Measurements from ENCODE around the gene MET.

The MET gene

GRCh38 chr7:116832692-116833091 lies 160.7 kb downstream of the MET start:
- Mint-ChIP-seq H3K4me3 (no peak overlapping the region), H3K9me3 (no peaks in the 10 kb centered on the region), H3K36me3 (ENCODE audit: low read depth) (no peaks in the 10 kb centered on the region), H3K4me1 (ENCODE audit: low read depth) (no peaks in the 10 kb centered on the region), H3K27me3 (ENCODE audit: low read depth) (peaks cover 2% of the 10 kb centered on the region), H3K27ac (no peak overlapping the region)
- no peak for DNase-seq (ENCODE audit: low spot score)

GRCh38 chr7:116834815-116835504 lies 163.0 kb downstream of the MET start:
- Mint-ChIP-seq H3K9me3 (no peaks in the 10 kb centered on the region), H3K27ac (no peak overlapping the region), H3K4me3 (no peak overlapping the region), H3K36me3 (ENCODE audit: low read depth) (no peaks in the 10 kb centered on the region), H3K27me3 (ENCODE audit: low read depth) (peaks cover 7% of the 10 kb centered on the region), H3K4me1 (ENCODE audit: low read depth) (no peaks in the 10 kb centered on the region)
- DNase-seq (ENCODE audit: low spot score): no peak

- H3K4me1 Mint-ChIP-seq (ENCODE audit: low read depth): no peaks in the 10 kb centered on the region
- no peak overlapping the region for H3K4me3 Mint-ChIP-seq
- H3K36me3 Mint-ChIP-seq (ENCODE audit: low read depth): no peaks in the 10 kb centered on the region
- peaks cover 11% of the 10 kb centered on the region for H3K27me3 Mint-ChIP-seq (ENCODE audit: low read depth)
- no peaks in the 10 kb centered on the region for H3K9me3 Mint-ChIP-seq
- no peak overlapping the region for H3K27ac Mint-ChIP-seq
- no peak for DNase-seq (ENCODE audit: low spot score)
These were observed 164.1 kb downstream of the MET start for GRCh38 chr7:116836048-116836447.

DNA sequence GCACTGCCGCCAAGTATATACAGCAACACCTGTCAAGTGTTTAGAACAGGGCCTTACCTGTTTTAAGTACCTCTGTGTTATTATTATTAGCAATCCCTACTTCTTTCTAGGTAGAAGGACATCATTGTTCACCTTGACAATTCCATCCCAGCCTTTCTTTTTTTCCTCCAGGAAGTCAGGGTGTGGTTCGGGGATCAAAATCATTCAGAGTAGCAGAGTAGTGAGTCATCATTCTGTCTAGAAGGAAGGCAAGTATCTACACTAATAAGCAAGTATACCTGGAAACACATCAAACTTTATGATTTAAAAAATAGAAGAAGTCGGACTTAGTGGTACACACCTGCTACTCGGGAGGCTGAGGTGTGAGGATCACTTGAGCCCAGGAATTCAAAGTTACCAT lies 164.9 kb downstream of the MET start:
- no peak for DNase-seq (ENCODE audit: low spot score)
- peaks cover 18% of the 10 kb centered on the region for H3K27me3 Mint-ChIP-seq (ENCODE audit: low read depth)
- H3K27ac Mint-ChIP-seq: no peak overlapping the region
- H3K4me1 Mint-ChIP-seq (ENCODE audit: low read depth): no peaks in the 10 kb centered on the region
- no peak overlapping the region for H3K4me3 Mint-ChIP-seq
- no peaks in the 10 kb centered on the region for H3K36me3 Mint-ChIP-seq (ENCODE audit: low read depth)
- no peaks in the 10 kb centered on the region for H3K9me3 Mint-ChIP-seq

GRCh38 chr7:116837586-116837985 lies 165.6 kb downstream of the MET start:
- H3K27me3 Mint-ChIP-seq (ENCODE audit: low read depth): peaks cover 24% of the 10 kb centered on the region
- H3K4me1 Mint-ChIP-seq (ENCODE audit: low read depth): no peaks in the 10 kb centered on the region
- DNase-seq (ENCODE audit: low spot score): no peak
- H3K9me3 Mint-ChIP-seq: no peaks in the 10 kb centered on the region
- no peak overlapping the region for H3K27ac Mint-ChIP-seq
- H3K4me3 Mint-ChIP-seq: no peak overlapping the region
- H3K36me3 Mint-ChIP-seq (ENCODE audit: low read depth): no peaks in the 10 kb centered on the region

DNA sequence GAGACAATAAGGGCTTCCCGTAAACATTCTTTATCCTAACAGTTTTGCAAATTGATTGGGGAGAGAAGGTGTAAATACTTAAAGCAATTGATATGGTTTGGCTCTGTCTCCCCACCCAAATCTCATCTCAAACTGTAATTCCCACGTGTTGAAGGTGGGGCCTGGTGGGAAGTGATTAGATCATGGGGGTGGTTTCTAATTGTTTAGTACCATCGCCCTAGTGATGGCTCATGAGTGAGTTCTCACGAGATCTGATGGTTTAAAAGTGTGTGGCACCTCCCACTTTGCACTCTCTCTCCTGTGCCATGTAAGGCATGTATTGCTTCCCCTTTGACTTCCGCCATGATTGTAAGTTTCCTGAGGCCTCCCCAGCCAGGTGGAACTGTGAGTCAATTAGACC lies 168.3 kb downstream of the MET start:
- no peaks in the 10 kb centered on the region for H3K36me3 Mint-ChIP-seq (ENCODE audit: low read depth)

GRCh38 chr7:116842371-116842770 lies 170.4 kb downstream of the MET start:
- Mint-ChIP-seq H3K9me3 (no peaks in the 10 kb centered on the region), H3K27ac (no peak overlapping the region), H3K27me3 (ENCODE audit: low read depth) (peaks cover 50% of the 10 kb centered on the region)

More for the DNA sequence above, 168.3 kb downstream of the MET start:
- Mint-ChIP-seq H3K9me3 (no peaks in the 10 kb centered on the region), H3K4me3 (no peak overlapping the region), H3K4me1 (ENCODE audit: low read depth) (peaks cover 9% of the 10 kb centered on the region), H3K27ac (no peak overlapping the region), H3K27me3 (ENCODE audit: low read depth) (peaks cover 39% of the 10 kb centered on the region)
- DNase-seq (ENCODE audit: low spot score): no peak

GRCh38 chr7:116843378-116843777 lies 171.4 kb downstream of the MET start:
- H3K9me3 Mint-ChIP-seq: no peaks in the 10 kb centered on the region
- peaks cover 9% of the 10 kb centered on the region for H3K4me1 Mint-ChIP-seq (ENCODE audit: low read depth)
- peak overlapping the region; percentile 49 for H3K27ac Mint-ChIP-seq
- H3K36me3 Mint-ChIP-seq (ENCODE audit: low read depth): no peaks in the 10 kb centered on the region
- H3K4me3 Mint-ChIP-seq: peak overlapping the region; percentile 29
- peaks cover 48% of the 10 kb centered on the region for H3K27me3 Mint-ChIP-seq (ENCODE audit: low read depth)
- DNase-seq (ENCODE audit: low spot score): no peak

More at GRCh38 chr7:116842371-116842770, 170.4 kb downstream of the MET start:
- H3K4me1 Mint-ChIP-seq (ENCODE audit: low read depth): peaks cover 9% of the 10 kb centered on the region
- H3K36me3 Mint-ChIP-seq (ENCODE audit: low read depth): no peaks in the 10 kb centered on the region
- no peak overlapping the region for H3K4me3 Mint-ChIP-seq
- DNase-seq (ENCODE audit: low spot score): no peak

Measured in T-helper 2 cell treated with Interferon-gamma antibody and Interleukin-4, amounts not matched to agents 5 μg/mL and 100 μg/mL, for 36 hours (primary cell).